ENCODE results near the gene METRNL.
A peak's percentile ranks its signal among the peaks of the same experiment; 100 is the strongest.

The METRNL gene

GRCh38 chr17:83075270-83075880, 4.0 kb upstream of the METRNL start:
- no peak overlapping the region for H3K4me3 ChIP-seq (ENCODE audit: low read depth, low read length)
- no peak for TF ChIP-seq CTCF (IDR thresholded peaks at IDR 0.05; ENCODE audit: low read depth, low read length)

DNA sequence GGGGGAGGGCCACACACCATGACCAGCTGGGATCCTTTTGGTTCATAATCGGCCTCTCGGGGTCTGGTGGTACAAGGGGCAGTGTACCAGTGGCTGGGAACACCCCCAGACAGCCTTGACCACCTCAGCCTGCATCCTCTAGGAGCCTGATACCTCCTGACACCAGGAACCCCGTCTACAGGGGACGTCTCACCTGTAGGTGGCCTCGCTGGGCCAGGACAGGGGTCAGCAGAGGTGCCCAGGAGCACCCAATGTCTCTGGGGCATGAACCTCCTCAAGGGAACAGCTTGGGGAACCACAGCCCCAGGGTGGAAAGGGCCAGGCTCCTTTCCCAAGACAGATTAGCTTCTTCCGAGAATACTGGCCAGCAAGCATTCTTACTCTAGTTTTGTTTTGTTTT, 2.5 kb upstream of the METRNL start:
- H3K4me3 ChIP-seq (ENCODE audit: low read depth, low read length) = no peak overlapping the region
- TF ChIP-seq CTCF (IDR thresholded peaks at IDR 0.05; ENCODE audit: low read depth, low read length) = no peak

DNA sequence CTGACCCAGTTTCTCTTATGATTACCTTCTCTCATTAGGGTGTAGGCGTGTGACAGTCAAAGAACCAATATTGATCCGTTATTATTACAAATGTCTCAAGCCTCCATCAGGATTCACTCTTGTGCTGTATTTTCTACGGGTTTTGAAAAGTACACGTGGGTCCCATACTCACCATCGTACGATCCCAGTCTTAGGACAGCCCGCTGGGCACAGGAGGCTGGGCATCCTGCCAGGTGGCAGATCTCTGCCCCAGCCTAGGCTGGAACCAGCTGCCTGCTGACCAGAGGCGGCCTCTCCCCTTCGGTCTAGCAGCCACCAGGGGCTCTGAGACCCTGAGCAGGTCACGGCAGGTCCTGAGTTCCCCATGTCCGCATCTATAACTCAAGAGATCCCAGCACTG, 2.0 kb upstream of the METRNL start:
- H3K4me3 ChIP-seq (ENCODE audit: low read depth, low read length) = no peak overlapping the region
- no peak for TF ChIP-seq CTCF (IDR thresholded peaks at IDR 0.05; ENCODE audit: low read depth, low read length)

GRCh38 chr17:83077939-83078338, 1.5 kb upstream of the METRNL start:
- no peak for TF ChIP-seq CTCF (IDR thresholded peaks at IDR 0.05; ENCODE audit: low read depth, low read length)
- H3K4me3 ChIP-seq (ENCODE audit: low read depth, low read length) = no peak overlapping the region

DNA sequence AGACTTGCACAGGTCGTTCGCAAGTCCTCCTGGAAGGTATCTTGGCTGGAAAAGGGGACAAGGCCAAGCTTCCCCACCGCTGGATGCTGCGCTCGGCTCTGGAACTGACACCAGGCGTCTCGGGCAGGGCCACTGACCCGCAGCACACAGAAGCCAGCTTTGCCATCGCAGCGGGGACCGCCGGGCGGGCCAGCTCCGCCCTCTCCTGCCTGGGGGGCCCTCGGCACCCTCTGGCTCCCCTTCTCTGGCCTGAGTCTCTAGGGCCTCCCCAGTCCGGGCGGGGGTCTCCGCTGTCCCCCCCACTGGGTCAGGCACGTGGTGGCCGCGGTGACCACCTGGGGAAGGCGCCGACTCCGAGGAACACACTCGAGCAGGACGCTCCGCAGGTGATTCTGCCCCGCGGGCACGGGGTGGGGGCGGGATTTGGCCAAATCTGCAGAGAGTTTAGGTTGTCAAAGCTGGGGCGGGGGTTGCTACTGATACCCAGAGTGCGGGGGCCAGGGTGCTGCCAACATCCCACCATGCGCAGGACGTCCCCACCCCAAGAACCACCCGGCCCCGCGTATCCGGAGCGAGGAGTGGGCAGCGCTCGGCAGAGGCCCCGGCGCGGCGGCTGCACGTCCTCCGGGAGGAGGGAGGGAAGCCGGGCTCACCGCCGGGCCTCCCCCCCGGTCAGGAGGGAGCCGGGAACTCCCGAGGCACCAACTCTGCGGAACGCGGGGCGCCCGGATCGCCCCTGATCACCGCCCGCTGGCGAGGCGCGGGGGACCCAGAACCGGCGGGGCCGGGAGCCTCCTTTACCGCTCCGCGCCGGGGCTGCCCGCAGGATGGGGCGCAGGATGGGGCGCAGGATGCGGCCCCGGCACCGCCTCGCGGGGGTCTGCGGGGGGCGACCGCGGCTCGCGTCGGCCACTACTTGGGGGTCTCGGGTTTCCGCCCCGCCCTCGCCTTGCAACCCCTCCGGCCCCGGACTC, 744 bp upstream of the METRNL start:
- H3K4me3 ChIP-seq (ENCODE audit: low read depth, low read length) = peak overlapping the region; percentile 62
- no peak for TF ChIP-seq CTCF (IDR thresholded peaks at IDR 0.05; ENCODE audit: low read depth, low read length)

- H3K4me3 ChIP-seq (ENCODE audit: low read depth, low read length) = peak overlapping the region; percentile 73
- no peak for TF ChIP-seq CTCF (IDR thresholded peaks at IDR 0.05; ENCODE audit: low read depth, low read length)
Observed at GRCh38 chr17:83079766-83080578, 563 bp downstream of the METRNL start.

Measured in WI38 (cell line).